H9 (cell line): ENCODE data around the gene TTC23L. TPM values are rescaled to one million over a fixed set of nuclear protein-coding genes. Genes with fewer than 3 reads are reported as not detected.

ENCODE experiments used
- DNase-seq: peaks from one replicate; pipeline ENCODE4 v3.0.0-alpha.2; 2017
- H2AFZ ChIP-seq: one replicate; pipeline ENCODE4 v1.6.1; 2013; ENCODE audit warnings: mild to moderate bottlenecking, low read length, control low read depth, moderate library complexity
- H2AK5ac ChIP-seq: 2 replicates; pipeline ENCODE4 v1.6.1; 2013; ENCODE audit warnings: low read length, control low read depth, mixed read lengths; ENCODE audit not compliant: insufficient read length
- H2BK120ac ChIP-seq: one replicate; pipeline ENCODE4 v1.6.1; 2013; ENCODE audit warnings: low read depth, mild to moderate bottlenecking, low read length, control low read depth, inconsistent platforms; ENCODE audit not compliant: poor library complexity, severe bottlenecking
- H2BK12ac ChIP-seq: 2 replicates; pipeline ENCODE4 v1.6.1; 2013; ENCODE audit warnings: low read length, control low read depth, mixed read lengths, low read depth; ENCODE audit not compliant: insufficient read length
- H2BK15ac ChIP-seq: 2 replicates; pipeline ENCODE4 v1.6.1; 2013; ENCODE audit warnings: low read depth, low read length, control low read depth
- H2BK20ac ChIP-seq: one replicate; pipeline ENCODE4 v1.6.1; 2013; ENCODE audit warnings: low read depth, mild to moderate bottlenecking, low read length, control low read depth, inconsistent platforms; ENCODE audit not compliant: poor library complexity, severe bottlenecking
- H2BK5ac ChIP-seq: 2 replicates; pipeline ENCODE4 v1.6.1; 2013; ENCODE audit warnings: low read length, control low read depth, mixed read lengths; ENCODE audit not compliant: insufficient read length
- H3K14ac ChIP-seq: 2 replicates; pipeline ENCODE4 v1.6.1; 2013; ENCODE audit warnings: low read length, control low read depth; ENCODE audit not compliant: insufficient read depth
- H3K18ac ChIP-seq: 2 replicates; pipeline ENCODE4 v1.6.1; 2013; ENCODE audit warnings: low read depth, mild to moderate bottlenecking, mixed read lengths, low read length, control low read depth; ENCODE audit not compliant: insufficient read length
- H3K23ac ChIP-seq: 2 replicates; pipeline ENCODE4 v1.6.1; 2013; ENCODE audit warnings: low read length, control low read depth, mixed read lengths, low read depth; ENCODE audit not compliant: insufficient read length
- H3K23me2 ChIP-seq: 2 replicates; pipeline ENCODE4 v1.6.1; 2013; ENCODE audit warnings: low read depth, mild to moderate bottlenecking, mixed read lengths, low read length, control low read depth; ENCODE audit not compliant: insufficient read length, poor library complexity, severe bottlenecking
- H3K27ac ChIP-seq: 2 replicates; pipeline ENCODE4 v1.5.1; 2013; ENCODE audit warnings: low read length, control low read depth, mixed read lengths, low read depth; ENCODE audit not compliant: insufficient read length
- H3K27me3 ChIP-seq: 2 replicates; pipeline ENCODE4 v1.6.1; 2013; ENCODE audit warnings: low read length, control low read depth, inconsistent platforms; ENCODE audit not compliant: insufficient read depth
- H3K4ac ChIP-seq: 2 replicates; pipeline ENCODE4 v1.6.1; 2013; ENCODE audit warnings: low read depth, mild to moderate bottlenecking, control low read depth, inconsistent platforms, low read length, moderate library complexity
- H3K4me1 ChIP-seq: 2 replicates; pipeline ENCODE4 v1.6.1; 2013; ENCODE audit warnings: low read length, control low read depth, inconsistent platforms; ENCODE audit not compliant: insufficient read depth
- H3K4me2 ChIP-seq: 2 replicates; pipeline ENCODE4 v1.6.1; 2013; ENCODE audit warnings: low read length, control low read depth, mixed read lengths; ENCODE audit not compliant: insufficient read length, insufficient read depth
- H3K56ac ChIP-seq: 2 replicates; pipeline ENCODE4 v1.6.1; 2013; ENCODE audit warnings: low read depth, mild to moderate bottlenecking, mixed read lengths, low read length, control low read depth; ENCODE audit not compliant: insufficient read length
- H3K79me1 ChIP-seq: 2 replicates; pipeline ENCODE4 v1.6.1; 2013; ENCODE audit warnings: low read depth, mild to moderate bottlenecking, moderate library complexity, low read length, control low read depth, inconsistent platforms; ENCODE audit not compliant: insufficient read depth, poor library complexity, severe bottlenecking
- H3K79me2 ChIP-seq: 2 replicates; pipeline ENCODE4 v1.6.1; 2013; ENCODE audit warnings: low read length, control low read depth, inconsistent platforms; ENCODE audit not compliant: insufficient read depth
- H3K9ac ChIP-seq: 2 replicates; pipeline ENCODE4 v1.6.1; 2013; ENCODE audit warnings: low read length, control low read depth, mixed read lengths; ENCODE audit not compliant: insufficient read length; ENCODE audit errors: extremely low read depth
- H3K9me3 ChIP-seq: one replicate; pipeline ENCODE4 v1.6.1; 2013; ENCODE audit warnings: low read depth, low read length, inconsistent platforms; ENCODE audit not compliant: control insufficient read depth
- H3T11ph ChIP-seq: one replicate; pipeline ENCODE4 v1.6.1; 2013; ENCODE audit warnings: mild to moderate bottlenecking, low read length, control low read depth, inconsistent platforms
- H4K20me1 ChIP-seq: one replicate; pipeline ENCODE4 v1.6.1; 2013; ENCODE audit not compliant: control insufficient read depth, insufficient read length, insufficient read depth
- H4K5ac ChIP-seq: 2 replicates; pipeline ENCODE4 v1.6.1; 2013; ENCODE audit warnings: low read depth, mild to moderate bottlenecking, mixed read lengths, low read length, control low read depth; ENCODE audit not compliant: insufficient read length
- H4K8ac ChIP-seq: replicated peaks from 2 replicates; pipeline ENCODE4 v1.6.1; 2013; ENCODE audit warnings: low read length, control low read depth, mixed read lengths, low read depth; ENCODE audit not compliant: insufficient read length
- H4K91ac ChIP-seq: 2 replicates; pipeline ENCODE4 v1.6.1; 2013; ENCODE audit warnings: low read depth, mild to moderate bottlenecking, moderate library complexity, mixed read lengths, low read length, control low read depth; ENCODE audit not compliant: insufficient read length
- H3K27ac Mint-ChIP-seq, 3 experiments: 2 replicates in 2 of 3; 3 replicates in 1 of 3; pipeline ENCODE4 v1.8.0; 2020 to 2021; ENCODE audit warnings: mixed read lengths in 3 of 3, mild to moderate bottlenecking in 1 of 3, moderate library complexity in 1 of 3
- H3K27me3 Mint-ChIP-seq: 2 replicates; pipeline ENCODE4 v1.8.0; 2021; ENCODE audit warnings: low read depth, mild to moderate bottlenecking, moderate library complexity, mixed read lengths
- H3K36me3 Mint-ChIP-seq, 3 experiments: 2 replicates in 2 of 3; 3 replicates in 1 of 3; pipeline ENCODE4 v1.8.0; 2020 to 2021; ENCODE audit warnings: low read depth in 3 of 3, mixed read lengths in 3 of 3; ENCODE audit not compliant: insufficient read depth in 1 of 3
- H3K4me1 Mint-ChIP-seq, 2 experiments: 2 replicates each; pipeline ENCODE4 v1.8.0; 2020; ENCODE audit warnings: mixed read lengths in 2 of 2
- H3K4me3 Mint-ChIP-seq, 2 experiments: 2 replicates in 1 of 2; 3 replicates in 1 of 2; pipeline ENCODE4 v1.8.0; 2020 to 2021; ENCODE audit warnings: mild to moderate bottlenecking in 2 of 2, mixed read lengths in 2 of 2, moderate library complexity in 1 of 2
- H3K9me3 Mint-ChIP-seq, 2 experiments: 2 replicates in 1 of 2; 3 replicates in 1 of 2; pipeline ENCODE4 v1.8.0; 2020; ENCODE audit warnings: mild to moderate bottlenecking in 2 of 2, mixed read lengths in 2 of 2, moderate library complexity in 1 of 2
- CTCF ChIP-seq: fragments of 200-600 bp; sonication (generic); conservative IDR thresholded peaks from 3 replicates; pipeline ENCODE4 v1.8.0; 2021; ENCODE audit warnings: antibody characterized with exemption, mild to moderate bottlenecking
- WGBS: extraction: QIAGEN DNeasy Blood & Tissue Kit; methylation state at CpG from one replicate; pipeline ENCODE4 v1.1.7; 2013; ENCODE audit warnings: missing lambda C conversion rate, low lambda C conversion rate, mixed read lengths; ENCODE audit not compliant: insufficient read length; ENCODE audit errors: extremely low coverage; 5-methylcytosine and 5-hydroxymethylcytosine counted together
- total RNA-seq: library from RNA; stranded (reverse); gene quantifications from 2 replicates; pipeline ENCODE4 v1.2.1, GENCODE V29; 2021

Gene TTC23L
- total RNA-seq, 1 experiment from 2014 or later = 0.96 TPM

DNA sequence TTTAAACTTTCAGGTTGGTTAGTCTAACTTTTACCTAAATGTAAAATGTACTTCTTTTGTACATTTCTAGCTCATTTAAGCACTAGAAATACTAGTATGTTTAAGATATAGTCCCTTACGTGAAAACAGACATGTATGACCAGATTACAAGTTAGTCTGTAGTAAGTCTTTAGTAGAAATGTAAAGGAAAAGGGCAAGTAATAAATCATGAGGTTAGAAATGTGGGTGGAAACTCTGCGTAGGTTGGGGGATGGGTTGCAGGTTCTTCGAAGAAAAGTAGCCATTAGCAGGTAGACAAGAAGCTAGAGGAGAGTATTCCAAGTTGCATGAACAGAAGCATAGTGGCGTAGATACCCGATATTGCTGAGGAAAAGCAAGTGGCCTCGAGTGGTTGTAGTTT, 53.5 kb downstream of the TTC23L start:
- no peaks in the 10 kb centered on the region for H3K4me1 ChIP-seq

More for the DNA sequence above, 53.5 kb downstream of the TTC23L start:
- H3K9me3 Mint-ChIP-seq = no peaks in the 10 kb centered on the region
- Histone ChIP-seq H3K4ac (no peak overlapping the region), H2AK5ac (no peak overlapping the region), H2BK5ac (no peak overlapping the region), H3K4me2 (no peak overlapping the region), H3K79me1 (no peaks in the 10 kb centered on the region), H3T11ph (no peak overlapping the region), H2BK15ac (no peak overlapping the region), H3K23me2 (no peaks in the 10 kb centered on the region), H3K23ac (no peak overlapping the region), H3K27ac (no peak overlapping the region), H3K56ac (no peak overlapping the region), H2BK20ac (no peak overlapping the region), H2BK120ac (no peak overlapping the region), H3K14ac (no peak overlapping the region), H4K5ac (no peak overlapping the region), H3K9me3 (no peaks in the 10 kb centered on the region), H3K79me2 (no peaks in the 10 kb centered on the region), H4K91ac (no peak overlapping the region), H2AFZ (no peak overlapping the region), H3K27me3 (no peaks in the 10 kb centered on the region), H2BK12ac (no peak overlapping the region), H4K20me1 (no peaks in the 10 kb centered on the region), H3K18ac (no peak overlapping the region), H3K9ac (no peak overlapping the region), H4K8ac (no peak overlapping the region)
- TF ChIP-seq CTCF = no peak
- no peak overlapping the region for H3K27ac Mint-ChIP-seq
- WGBS = no CpG with 5 or more reads among the region's 6 CpGs
- no peak overlapping the region for H3K4me3 Mint-ChIP-seq
- peaks cover 0 to 4% (median 0%) of the 10 kb centered on the region in 3 experiments; a peak in 2 of 7 replicates for H3K36me3 Mint-ChIP-seq
- H3K4me1 Mint-ChIP-seq = peaks cover 2 to 3% of the 10 kb centered on the region in 2 experiments; a peak in 3 of 4 replicates
- no peaks in the 10 kb centered on the region; the same call in 1 of the 2 replicates for H3K27me3 Mint-ChIP-seq
- DNase-seq = no peak
